ENCODE measurements around the gene FAF2. TPM values are rescaled to one million over a fixed set of nuclear protein-coding genes. Genes with fewer than 3 reads are reported as not detected.

Gene FAF2
- total and polyA plus RNA-seq, 12 donors = 21.2 to 68.2 (median 40.6) TPM

GRCh38 chr5:176424181-176424580 is 24.0 kb upstream of the FAF2 start:
- 64 to 76% (median 68%) methylated on average over 3 of the region's 3 CpGs for WGBS, 4 donors
- intact Hi-C loops (cut with DNase I) = no loop called here
- TF ChIP-seq POLR2A (IDR thresholded peaks at IDR 0.05) = no peak
- TF ChIP-seq CTCF (IDR thresholded peaks at IDR 0.05) = no peak

GRCh38 chr5:176425138-176425537 is 23.0 kb upstream of the FAF2 start:
- 67 to 100% (median 97%) methylated on average over 1 of the region's 1 CpG for WGBS, 4 donors
- H3K27me3 ChIP-seq = no peaks in the 10 kb centered on the region
- TF ChIP-seq CTCF (IDR thresholded peaks at IDR 0.05) (no peak), POLR2A (IDR thresholded peaks at IDR 0.05) (no peak)
- no peak overlapping the region for H3K4me3 ChIP-seq
- peaks cover 0 to 3% (median 0%) of the 10 kb centered on the region in 3 donors for H3K9me3 ChIP-seq (replicated peaks in 1 of 3)
- no peak overlapping the region for H3K27ac ChIP-seq
- intact Hi-C loops (cut with DNase I) = no loop called here
- DNase-seq = no peak
- H3K36me3 ChIP-seq (replicated peaks in 1 of 2) = no peaks in the 10 kb centered on the region
- no peaks in the 10 kb centered on the region for H3K4me1 ChIP-seq (replicated peaks in 1 of 2)

More at GRCh38 chr5:176424181-176424580, 24.0 kb upstream of the FAF2 start:
- no peaks in the 10 kb centered on the region for H3K27me3 ChIP-seq
- H3K9me3 ChIP-seq (replicated peaks in 1 of 3) = peaks cover 0 to 3% (median 0%) of the 10 kb centered on the region in 3 donors
- DNase-seq = no peak
- no peaks in the 10 kb centered on the region for H3K4me1 ChIP-seq (replicated peaks in 1 of 2)
- H3K36me3 ChIP-seq (replicated peaks in 1 of 2) = no peaks in the 10 kb centered on the region
- no peak overlapping the region for H3K27ac ChIP-seq
- H3K4me3 ChIP-seq = no peak overlapping the region

GRCh38 chr5:176425791-176426190 is 22.4 kb upstream of the FAF2 start:
- intact Hi-C loops (cut with DNase I) = no loop called here
- DNase-seq = no peak
- TF ChIP-seq POLR2A (IDR thresholded peaks at IDR 0.05) (no peak), CTCF (IDR thresholded peaks at IDR 0.05) (no peak)
- Histone ChIP-seq H3K9me3 (replicated peaks in 1 of 3) (peaks cover 0 to 3% (median 0%) of the 10 kb centered on the region in 3 donors), H3K4me3 (no peak overlapping the region), H3K27ac (no peak overlapping the region), H3K36me3 (replicated peaks in 1 of 2) (no peaks in the 10 kb centered on the region), H3K27me3 (no peaks in the 10 kb centered on the region), H3K4me1 (replicated peaks in 1 of 2) (no peaks in the 10 kb centered on the region)
- 81 to 86% (median 84%) methylated on average over 1 of the region's 1 CpG for WGBS, 4 donors

- Histone ChIP-seq H3K27me3 (no peaks in the 10 kb centered on the region), H3K4me3 (no peak overlapping the region), H3K36me3 (replicated peaks in 1 of 2) (no peaks in the 10 kb centered on the region), H3K4me1 (replicated peaks in 1 of 2) (no peaks in the 10 kb centered on the region), H3K27ac (no peak overlapping the region), H3K9me3 (replicated peaks in 1 of 3) (peaks cover 0 to 3% (median 0%) of the 10 kb centered on the region in 3 donors)
- no peak for DNase-seq
- intact Hi-C loops (cut with DNase I) = no loop called here
- TF ChIP-seq POLR2A (IDR thresholded peaks at IDR 0.05) = no peak
- no peak for TF ChIP-seq CTCF (IDR thresholded peaks at IDR 0.05)
- WGBS, 4 donors = 62 to 89% (median 75%) methylated on average over 1 of the region's 1 CpG
Observed at GRCh38 chr5:176426876-176427275, 21.3 kb upstream of the FAF2 start.

Data from adrenal gland (tissue), 12 donors.